H1 (cell line): ENCODE data around the gene MPEG1. TPM values are rescaled to one million over a fixed set of nuclear protein-coding genes. Genes with fewer than 3 reads are reported as not detected.

Experiments
- CTCF ChIA-PET: fragments of 300-600 bp; sonication (Branson Sonifier 250); formaldehyde crosslinking; loops from one replicate; lab custom pipeline; 2021; ENCODE audit not compliant: partially characterized antibody; lab: Charles Lee
- POLR2A ChIA-PET: fragments of 300-600 bp; sonication (Branson Sonifier 250); formaldehyde crosslinking; loops from one replicate; lab custom pipeline; 2021; ENCODE audit warnings: inconsistent platforms; ENCODE audit not compliant: partially characterized antibody; lab: Charles Lee
- DNase-seq, 2 experiments: peaks; one replicate each; pipeline versions ENCODE4 v3.0.0 to v3.0.0-alpha.2; 2010 to 2022; ENCODE audit warnings: low spot score in 2 of 2, low read depth in 1 of 2, mixed read lengths in 1 of 2
- FAIRE-seq: peaks from 2 replicates; lab custom pipeline; 2011; peaks lifted over from hg19 to GRCh38; lab: Jason Lieb, UNC
- H2AFZ ChIP-seq: 2 replicates; pipeline ENCODE4 v1.8.1; 2012; ENCODE audit warnings: low read length, inconsistent platforms
- H2AK5ac ChIP-seq: 2 replicates; pipeline ENCODE4 v1.6.1; 2013; ENCODE audit warnings: low read depth, low read length
- H2BK120ac ChIP-seq: replicated peaks from 2 replicates; pipeline ENCODE3; 2013; ENCODE audit warnings: low read depth, low read length, inconsistent platforms
- H2BK12ac ChIP-seq: 2 replicates; pipeline ENCODE4 v1.6.1; 2013; ENCODE audit warnings: low read depth, low read length
- H2BK15ac ChIP-seq: 2 replicates; pipeline ENCODE4 v1.6.1; 2013; ENCODE audit warnings: low read length
- H2BK20ac ChIP-seq: 2 replicates; pipeline ENCODE4 v1.6.1; 2013; ENCODE audit warnings: low read length
- H2BK5ac ChIP-seq: 2 replicates; pipeline ENCODE4 v1.6.1; 2013; ENCODE audit warnings: low read depth, low read length
- H3K14ac ChIP-seq: 2 replicates; pipeline ENCODE4 v1.6.1; 2013; ENCODE audit warnings: inconsistent platforms; ENCODE audit not compliant: insufficient read length
- H3K18ac ChIP-seq: 2 replicates; pipeline ENCODE4 v1.6.1; 2013; ENCODE audit warnings: low read length; ENCODE audit errors: extremely low read depth
- H3K23ac ChIP-seq: 2 replicates; pipeline ENCODE4 v1.6.1; 2013; ENCODE audit warnings: inconsistent platforms; ENCODE audit not compliant: insufficient read length
- H3K23me2 ChIP-seq: 2 replicates; pipeline ENCODE4 v1.6.1; 2013; ENCODE audit warnings: low read depth, low read length
- H3K27ac ChIP-seq: 2 replicates; pipeline ENCODE4 v1.6.1; 2011; ENCODE audit warnings: low read depth, low read length, inconsistent platforms
- H3K27me3 ChIP-seq, 4 experiments: replicated peaks in 1 of 4; 1 replicate in 1 of 4; 2 replicates in 3 of 4; pipeline versions ENCODE4 v1.6.1 to v1.8.1; 2011 to 2013; ENCODE audit warnings: low read length in 3 of 4, mild to moderate bottlenecking in 3 of 4, inconsistent platforms in 2 of 4, mixed read lengths in 2 of 4, moderate library complexity in 1 of 4; ENCODE audit not compliant: control insufficient read depth in 3 of 4, insufficient read depth in 3 of 4; ENCODE audit errors: extremely low read depth in 1 of 4
- H3K36me3 ChIP-seq, 4 experiments: 2 replicates each; pipeline versions ENCODE4 v1.6.1 to v1.8.1; 2011 to 2013; ENCODE audit warnings: mild to moderate bottlenecking in 4 of 4, low read length in 3 of 4, moderate library complexity in 2 of 4, control low read depth in 1 of 4, inconsistent platforms in 1 of 4; ENCODE audit not compliant: insufficient read depth in 4 of 4, control insufficient read depth in 2 of 4
- H3K4ac ChIP-seq: replicated peaks from 2 replicates; pipeline ENCODE3; 2013; ENCODE audit warnings: low read length, low read depth, mixed read lengths, inconsistent platforms; ENCODE audit not compliant: insufficient read length
- H3K4me1 ChIP-seq, 4 experiments: replicated peaks in 1 of 4; 1 replicate in 1 of 4; 2 replicates in 3 of 4; pipeline versions ENCODE4 v1.6.1 to v1.8.1; 2011 to 2013; ENCODE audit warnings: low read length in 3 of 4, inconsistent platforms in 2 of 4, mixed read lengths in 1 of 4; ENCODE audit not compliant: insufficient read depth in 4 of 4, control insufficient read depth in 3 of 4
- H3K4me2 ChIP-seq, 2 experiments: 2 replicates each; pipeline versions ENCODE4 v1.6.1 to v1.8.1; 2011 to 2013; ENCODE audit warnings: low read depth in 2 of 2, low read length in 2 of 2, control low read depth in 1 of 2, inconsistent platforms in 1 of 2, mild to moderate bottlenecking in 1 of 2; ENCODE audit not compliant: insufficient read depth in 1 of 2
- H3K4me3 ChIP-seq, 4 experiments: fragments of 200-600, 300-600 bp in 1 of 4; sonication (generic), shearing (Covaris generic), sonication (Bioruptor Twin) in 1 of 4; 2 replicates each; pipeline versions ENCODE4 v1.5.1 to v1.8.1; 2011 to 2016; ENCODE audit warnings: low read length in 4 of 4, low read depth in 3 of 4, control low read depth in 2 of 4, inconsistent platforms in 2 of 4, mild to moderate bottlenecking in 2 of 4, mixed read lengths in 1 of 4, moderate library complexity in 1 of 4; ENCODE audit not compliant: insufficient read depth in 2 of 4; ENCODE audit errors: extremely low read depth in 1 of 4
- H3K56ac ChIP-seq: replicated peaks from 2 replicates; pipeline ENCODE3; 2013; ENCODE audit warnings: low read depth, mild to moderate bottlenecking, mixed read lengths, low read length, inconsistent platforms; ENCODE audit not compliant: insufficient read length
- H3K79me1 ChIP-seq: 2 replicates; pipeline ENCODE4 v1.6.1; 2013; ENCODE audit warnings: low read depth, low read length, control low read depth
- H3K79me2 ChIP-seq, 2 experiments: 2 replicates each; pipeline versions ENCODE4 v1.6.1 to v1.8.1; 2012 to 2013; ENCODE audit warnings: low read length in 2 of 2, mild to moderate bottlenecking in 2 of 2, inconsistent platforms in 1 of 2; ENCODE audit not compliant: insufficient read depth in 2 of 2, control insufficient read depth in 1 of 2
- H3K9ac ChIP-seq, 4 experiments: replicated peaks in 1 of 4; 1 replicate in 1 of 4; 2 replicates in 3 of 4; pipeline versions ENCODE4 v1.6.1 to v1.8.1; 2011 to 2013; ENCODE audit warnings: low read depth in 3 of 4, low read length in 3 of 4, control low read depth in 2 of 4, mild to moderate bottlenecking in 2 of 4, moderate library complexity in 2 of 4, inconsistent platforms in 1 of 4; ENCODE audit errors: extremely low read depth in 1 of 4
- H3K9me3 ChIP-seq, 2 experiments: 2 replicates each; pipeline versions ENCODE4 v1.6.1 to v1.8.1; 2012 to 2013; ENCODE audit warnings: mild to moderate bottlenecking in 2 of 2, moderate library complexity in 2 of 2, control low read depth in 1 of 2, inconsistent platforms in 1 of 2, low read depth in 1 of 2, low read length in 1 of 2, mixed read lengths in 1 of 2; ENCODE audit not compliant: insufficient read depth in 2 of 2
- H4K20me1 ChIP-seq, 2 experiments: replicated peaks in 1 of 2; 2 replicates each; pipeline versions ENCODE3 to v1.8.1; 2011 to 2013; ENCODE audit warnings: inconsistent platforms in 2 of 2, low read length in 2 of 2, mild to moderate bottlenecking in 1 of 2; ENCODE audit not compliant: insufficient read depth in 2 of 2, control insufficient read depth in 1 of 2
- H4K5ac ChIP-seq: 2 replicates; pipeline ENCODE4 v1.6.1; 2013; ENCODE audit warnings: low read length, low read depth, mixed read lengths, inconsistent platforms; ENCODE audit not compliant: insufficient read length
- H4K8ac ChIP-seq: 2 replicates; pipeline ENCODE4 v1.8.0; 2013; ENCODE audit warnings: mild to moderate bottlenecking, moderate library complexity, low read length, inconsistent platforms; ENCODE audit not compliant: insufficient read depth; ENCODE audit errors: extremely low read depth
- H4K91ac ChIP-seq: replicated peaks from 2 replicates; pipeline ENCODE3; 2013; ENCODE audit warnings: low read length, mixed read lengths, inconsistent platforms; ENCODE audit not compliant: insufficient read length
- EGR1 ChIP-seq: IDR thresholded peaks from 2 replicates; pipeline ENCODE4 v1.6.1; 2011; ENCODE audit warnings: low read depth, low read length, borderline replicate concordance
- MAFK ChIP-seq: IDR thresholded peaks from 2 replicates; pipeline ENCODE4 v1.6.1; 2012; ENCODE audit warnings: low read depth, mild to moderate bottlenecking, improper control_type of control experiment, low read length
- POLR2AphosphoS5 ChIP-seq: IDR thresholded peaks from 2 replicates; pipeline ENCODE4 v1.6.1; 2011; ENCODE audit warnings: low read depth, low read length
- SP1 ChIP-seq: IDR thresholded peaks from 2 replicates; pipeline ENCODE4 v1.6.1; 2011; ENCODE audit warnings: low read depth, low read length
- TAF1 ChIP-seq: IDR thresholded peaks from 2 replicates; pipeline ENCODE4 v1.6.1; 2011; ENCODE audit warnings: mild to moderate bottlenecking, low read depth, low read length
- TBP ChIP-seq: IDR thresholded peaks from 2 replicates; pipeline ENCODE4 v1.6.1; 2011; ENCODE audit warnings: low read depth, low read length, improper control_type of control experiment
- TCF12 ChIP-seq: IDR thresholded peaks from 2 replicates; pipeline ENCODE4 v1.6.1; 2011; ENCODE audit warnings: low read depth, mild to moderate bottlenecking, low read length
- TEAD4 ChIP-seq: IDR thresholded peaks from 2 replicates; pipeline ENCODE4 v1.6.1; 2012; ENCODE audit warnings: low read depth, low read length, inconsistent platforms, mixed read lengths
- WGBS, 2 experiments: shearing (Covaris generic) in 1 of 2; methylation state at CpG; one replicate each; pipeline versions ENCODE4 v1.1.6 to v1.1.7; 2013 to 2015; ENCODE audit warnings: low lambda C conversion rate in 2 of 2, mixed read lengths in 2 of 2, inconsistent platforms in 1 of 2, low coverage in 1 of 2, missing lambda C conversion rate in 1 of 2; ENCODE audit not compliant: insufficient replicate concordance in 2 of 2, insufficient coverage in 1 of 2, insufficient read length in 1 of 2; ENCODE audit errors: extremely low coverage in 1 of 2, missing lambda C conversion rate in 1 of 2; 5-methylcytosine and 5-hydroxymethylcytosine counted together
- polyA plus RNA-seq, 7 experiments: library from polyadenylated mRNA; depleted of rRNA in 3 of 7; stranded (reverse) in 5 of 7; unstranded in 2 of 7; fragments of >200 nt in 5 of 7; fragments of 200-250 nt in 2 of 7; gene quantifications; 1 replicate in 5 of 7; 2 replicates in 1 of 7; 4 replicates in 1 of 7; pipeline versions ENCODE4 v1.2.1 to v1.2.3, GENCODE V29; 2011 to 2013; ENCODE audit warnings: missing spikeins in 2 of 7, mixed read lengths in 2 of 7
- total RNA-seq: library from RNA; stranded (reverse); fragmentation: NEBNext Ultra II Directional; extraction: Animal tissue kit (Norgen Biotek cat#: 25700); gene quantifications from 2 replicates; pipeline ENCODE4 v1.2.1, GENCODE V29; 2021
- TF ChIP-seq, protein P1 (sequence below): IDR thresholded peaks from 2 replicates; pipeline ENCODE4 v1.6.1; 2012; ENCODE audit warnings: low read length, inconsistent platforms
- TF ChIP-seq, protein P2 (sequence below): IDR thresholded peaks from 2 replicates; pipeline ENCODE4 v1.6.1; 2012; ENCODE audit warnings: inconsistent platforms

The MPEG1 gene
- total and polyA plus RNA-seq, 2 of the 8 experiments (the other 6 are each of a cell fraction or from before 2014, with no cell fraction given) = not detected

DNA sequence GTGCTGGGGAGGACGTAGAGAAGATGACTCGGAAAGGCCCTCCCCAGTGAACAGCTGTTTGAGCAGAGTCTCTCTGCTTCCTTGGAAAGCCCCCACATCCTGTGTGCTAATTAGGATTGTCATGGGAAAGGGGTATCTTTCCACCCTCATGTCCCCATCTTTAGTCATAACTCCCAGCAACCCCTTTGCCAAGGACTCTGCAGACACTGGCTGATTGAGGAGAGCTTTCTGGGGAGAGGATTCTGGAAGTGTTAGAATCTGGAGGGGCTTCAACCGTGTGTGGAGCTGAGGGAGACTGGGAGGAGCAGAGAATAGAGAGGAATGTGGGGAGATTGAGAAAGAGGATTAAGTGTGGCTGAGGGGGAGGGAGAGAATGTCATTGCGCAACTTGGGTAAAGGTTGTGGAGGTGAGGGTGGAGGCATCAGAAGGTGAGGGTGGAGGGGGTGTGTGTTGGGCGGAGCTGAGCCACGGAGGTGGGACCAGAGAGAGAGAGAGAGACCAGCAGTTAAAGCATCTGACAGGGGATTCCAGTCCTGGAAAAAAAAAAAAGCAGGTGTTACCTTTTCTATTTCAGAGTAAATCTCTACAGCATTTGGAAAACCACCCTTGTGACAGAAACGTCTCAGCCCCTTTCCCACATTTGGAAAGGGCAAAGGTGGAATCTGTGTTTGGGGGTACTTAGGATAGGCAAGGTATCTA is 38.6 kb downstream of the MPEG1 start:
- Histone ChIP-seq H3K4me3 (peak overlapping the region; percentile 48 to 95 (median 92)), H4K91ac (no peak overlapping the region), H4K8ac (no peak overlapping the region), H3K9ac (peak overlapping the region in 2 of 4 experiments; percentile 32 to 45; a peak in 3 of 7 replicates), H3K27me3 (no peaks in the 10 kb centered on the region), H3K4ac (no peak overlapping the region), H2AFZ (no peak overlapping the region), H2AK5ac (no peak overlapping the region; the same call in 1 of the 2 replicates), H2BK5ac (no peak overlapping the region), H2BK20ac (no peak overlapping the region), H3K79me1 (no peaks in the 10 kb centered on the region), H3K23me2 (peaks cover 18% of the 10 kb centered on the region), H4K20me1 (peaks cover 2% of the 10 kb centered on the region in 2 experiments), H3K23ac (no peak overlapping the region), H4K5ac (no peak overlapping the region), H3K14ac (no peak overlapping the region), H3K18ac (no peak overlapping the region), H2BK15ac (peak overlapping the region; percentile 34; the same call in 1 of the 2 replicates), H2BK120ac (no peak overlapping the region), H3K36me3 (no peaks in the 10 kb centered on the region), H3K27ac (no peak overlapping the region), H3K56ac (no peak overlapping the region), H3K4me1 (peaks cover 6 to 16% (median 9%) of the 10 kb centered on the region in 4 experiments; a peak in 6 of 7 replicates), H3K9me3 (no peaks in the 10 kb centered on the region), H3K4me2 (peak overlapping the region; percentile 98 to 99), H2BK12ac (no peak overlapping the region; the same call in 1 of the 2 replicates), H3K79me2 (peaks cover 0 to 14% of the 10 kb centered on the region in 2 experiments; a peak in 2 of 4 replicates)
- FAIRE-seq = peak; percentile 50
- CTCF ChIA-PET = interaction anchor here (0.6 to 9.6 kb wide), 8 partner anchors 10 to 1328 kb away, joined by 3 to 201 read pairs (median 4); no protein-coding TSS in a partner anchor
- DNase-seq = peak in 1 of 2 experiments; percentile 60
- WGBS, 2 experiments = 3% methylated on average over 6 of the region's 7 CpGs; no CpG with 5 or more reads in 1 of the 2 experiments
- POLR2A ChIA-PET = interaction anchor here (0.6 to 5.5 kb wide), 6 partner anchors 10 to 546 kb away, joined by 3 to 79 read pairs (median 4); partner anchors contain the start of gene FAM111B
- TF ChIP-seq, protein P1, sequence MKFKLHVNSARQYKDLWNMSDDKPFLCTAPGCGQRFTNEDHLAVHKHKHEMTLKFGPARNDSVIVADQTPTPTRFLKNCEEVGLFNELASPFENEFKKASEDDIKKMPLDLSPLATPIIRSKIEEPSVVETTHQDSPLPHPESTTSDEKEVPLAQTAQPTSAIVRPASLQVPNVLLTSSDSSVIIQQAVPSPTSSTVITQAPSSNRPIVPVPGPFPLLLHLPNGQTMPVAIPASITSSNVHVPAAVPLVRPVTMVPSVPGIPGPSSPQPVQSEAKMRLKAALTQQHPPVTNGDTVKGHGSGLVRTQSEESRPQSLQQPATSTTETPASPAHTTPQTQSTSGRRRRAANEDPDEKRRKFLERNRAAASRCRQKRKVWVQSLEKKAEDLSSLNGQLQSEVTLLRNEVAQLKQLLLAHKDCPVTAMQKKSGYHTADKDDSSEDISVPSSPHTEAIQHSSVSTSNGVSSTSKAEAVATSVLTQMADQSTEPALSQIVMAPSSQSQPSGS = no peak
- TF ChIP-seq POLR2AphosphoS5 = peak; percentile 51
- TF ChIP-seq TCF12 = no peak
- TF ChIP-seq SP1 = peak; percentile 77
- TF ChIP-seq, protein P2, sequence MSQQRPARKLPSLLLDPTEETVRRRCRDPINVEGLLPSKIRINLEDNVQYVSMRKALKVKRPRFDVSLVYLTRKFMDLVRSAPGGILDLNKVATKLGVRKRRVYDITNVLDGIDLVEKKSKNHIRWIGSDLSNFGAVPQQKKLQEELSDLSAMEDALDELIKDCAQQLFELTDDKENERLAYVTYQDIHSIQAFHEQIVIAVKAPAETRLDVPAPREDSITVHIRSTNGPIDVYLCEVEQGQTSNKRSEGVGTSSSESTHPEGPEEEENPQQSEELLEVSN = no peak
- no peak for TF ChIP-seq MAFK
- TF ChIP-seq TBP = peak; percentile 32; the same call in 1 of the 2 replicates
- TF ChIP-seq TEAD4 = peak; percentile 86
- peak; percentile 49; the same call in 1 of the 2 replicates for TF ChIP-seq TAF1
- peak; percentile 50; the same call in 1 of the 2 replicates for TF ChIP-seq EGR1
